Measurements from ENCODE around the gene INPP4A. TPM values are rescaled to one million over a fixed set of nuclear protein-coding genes. Genes with fewer than 3 reads are reported as not detected.

Gene INPP4A
- total RNA-seq, 1 experiment from 2014 or later = 23.4 TPM

- TSS peak; percentile 53 for BruUV-seq (replicated peaks)
- no peaks in the 10 kb centered on the region for H4K20me1 ChIP-seq (ENCODE audit: low read length)
These were observed 163.1 kb downstream of the INPP4A start for GRCh38 chr2:98607741-98608115.

GRCh38 chr2:98608116-98608961, 163.7 kb downstream of the INPP4A start, which contains the start of the genes COA5 and UNC50:
Gene COA5, minus strand, starts transcription at chr2:98608512. Its CDS starts 107 bp downstream, at chr2:98608405.
Gene UNC50, plus strand, starts transcription at chr2:98608589. Its CDS starts 1,171 bp downstream, at chr2:98609760.
- intact Hi-C loops (cut with micrococcal nuclease) = loop anchor here (10.0 kb wide), 1 partner anchor 164 kb away; the partner anchor contains the start of gene INPP4A
- TF ChIP-seq EZH2 (IDR thresholded peaks at IDR 0.05; ENCODE audit: low read length, unreplicated experiment) = no peak
- no peak for TF ChIP-seq EZH2phosphoT487 (IDR thresholded peaks at IDR 0.05; ENCODE audit: borderline replicate concordance, low read length)
- no peak for TF ChIP-seq CTCF (conservative IDR thresholded peaks at IDR 0.05; ENCODE audit: low read depth, low read length)
- Histone ChIP-seq H3K4me1 (ENCODE audit: insufficient read depth, low read length) (peaks cover 34% of the 10 kb centered on the region), H3K9me3 (ENCODE audit: low read length) (no peaks in the 10 kb centered on the region), H3K79me2 (ENCODE audit: low read length) (peaks cover 74% of the 10 kb centered on the region), H4K20me1 (ENCODE audit: low read length) (no peaks in the 10 kb centered on the region), H3K27me3 (ENCODE audit: low read length) (no peaks in the 10 kb centered on the region), H3K4me2 (ENCODE audit: low read length) (peak within 1 kb of the TSS; percentile 93), H3K9ac (ENCODE audit: low read length) (peak within 1 kb of the TSS; percentile 96), H3F3A (ENCODE audit: low read length, unreplicated experiment) (no peaks in the 10 kb centered on the region), H3K36me3 (ENCODE audit: low read depth, low read length) (peaks cover 11% of the 10 kb centered on the region; the same call in 1 of the 2 replicates), H2AFZ (ENCODE audit: low read length) (peak within 1 kb of the TSS; percentile 89), H3K4me3 (ENCODE audit: low read length) (peak within 1 kb of the TSS; percentile 80), H3K27ac (ENCODE audit: low read length) (peak within 1 kb of the TSS; percentile 63), H3K9me2 (replicated peaks; ENCODE audit: low read length) (no peaks in the 10 kb centered on the region)
- ChIA-PET POLR2A (ENCODE audit: unreplicated experiment) (interaction anchor here (0.6 kb wide), 2 partner anchors 314 to 1001 kb away, joined by 3 to 32 read pairs; no protein-coding TSS in a partner anchor), CTCF (no interaction called here)
- peak; percentile 87 for DNase-seq
- ATAC-seq = peak; percentile 81
- no TSS peak for BruUV-seq (replicated peaks)

More at GRCh38 chr2:98607741-98608115, 163.1 kb downstream of the INPP4A start:
- Histone ChIP-seq H3K79me2 (ENCODE audit: low read length) (peaks cover 74% of the 10 kb centered on the region), H3K9me2 (replicated peaks; ENCODE audit: low read length) (no peaks in the 10 kb centered on the region), H3K9me3 (ENCODE audit: low read length) (no peaks in the 10 kb centered on the region), H3K4me2 (ENCODE audit: low read length) (peak overlapping the region; percentile 93), H3K36me3 (ENCODE audit: low read depth, low read length) (peaks cover 6% of the 10 kb centered on the region; the same call in 1 of the 2 replicates), H2AFZ (ENCODE audit: low read length) (peak overlapping the region; percentile 89), H3K27ac (ENCODE audit: low read length) (peak overlapping the region; percentile 63; the same call in 1 of the 2 replicates), H3K27me3 (ENCODE audit: low read length) (no peaks in the 10 kb centered on the region), H3K4me3 (ENCODE audit: low read length) (peak overlapping the region; percentile 80), H3K4me1 (ENCODE audit: insufficient read depth, low read length) (peaks cover 34% of the 10 kb centered on the region), H3K9ac (ENCODE audit: low read length) (peak overlapping the region; percentile 96), H3F3A (ENCODE audit: low read length, unreplicated experiment) (no peaks in the 10 kb centered on the region)
- TF ChIP-seq CTCF (conservative IDR thresholded peaks at IDR 0.05; ENCODE audit: low read depth, low read length) = no peak
- no peak for DNase-seq
- CTCF ChIA-PET = no interaction called here
- POLR2A ChIA-PET (ENCODE audit: unreplicated experiment) = no interaction called here
- peak; percentile 20 for ATAC-seq
- intact Hi-C loops (cut with micrococcal nuclease) = loop anchor here (10.0 kb wide), 1 partner anchor 163 kb away; the partner anchor contains the start of gene INPP4A

Measured in PC-3 (cell line).